NCI-H526 treated with DMSO at 0.1 percent for 48 hours (cell line): ENCODE results near the gene ITGB3.

Source experiments
- DNase-seq: peaks from one replicate; lab custom pipeline; 2025; lab: John Stamatoyannopoulos, UW

Gene ITGB3

DNA sequence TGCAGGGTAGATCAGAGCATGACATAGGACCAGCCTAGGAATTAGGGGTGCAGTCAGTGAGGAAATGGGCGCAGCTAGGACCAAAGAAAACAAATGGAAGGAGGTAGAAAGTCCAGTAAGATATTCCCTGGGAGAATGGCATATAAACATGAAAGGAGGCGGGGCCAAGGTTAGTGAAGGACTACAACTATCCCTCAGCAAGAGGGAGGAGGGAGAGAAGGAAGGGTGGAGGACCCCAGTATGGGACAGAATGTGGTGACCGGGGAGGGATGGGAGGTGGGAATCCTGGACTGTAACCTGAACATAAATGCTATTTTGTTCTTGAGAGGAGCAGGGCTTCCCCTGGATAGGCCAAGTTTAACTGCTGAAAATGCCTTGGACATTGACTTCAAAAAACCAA, 22.8 kb downstream of the ITGB3 start:
- peak; percentile 56 for DNase-seq

DNA sequence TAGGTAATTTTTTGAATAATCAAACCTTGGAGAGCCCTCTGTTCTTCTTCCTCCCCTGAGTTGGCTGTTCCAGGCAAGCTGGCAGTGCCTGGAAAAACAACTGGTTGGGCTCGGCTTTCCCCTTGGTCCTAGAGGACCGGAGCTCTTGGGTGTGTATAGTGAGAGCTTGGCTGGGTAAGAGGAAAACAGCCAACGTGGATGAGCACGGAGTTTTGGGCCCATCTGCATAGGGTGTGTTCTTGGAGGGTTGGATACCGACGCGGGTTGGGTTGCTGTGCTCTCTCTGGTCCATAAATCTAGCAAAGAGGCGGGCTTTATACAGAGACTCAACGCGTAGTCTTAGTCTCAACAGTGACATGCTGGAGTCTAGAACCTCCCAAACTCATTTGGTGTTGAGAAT, 23.2 kb downstream of the ITGB3 start:
- peak; percentile 89 for DNase-seq

DNA sequence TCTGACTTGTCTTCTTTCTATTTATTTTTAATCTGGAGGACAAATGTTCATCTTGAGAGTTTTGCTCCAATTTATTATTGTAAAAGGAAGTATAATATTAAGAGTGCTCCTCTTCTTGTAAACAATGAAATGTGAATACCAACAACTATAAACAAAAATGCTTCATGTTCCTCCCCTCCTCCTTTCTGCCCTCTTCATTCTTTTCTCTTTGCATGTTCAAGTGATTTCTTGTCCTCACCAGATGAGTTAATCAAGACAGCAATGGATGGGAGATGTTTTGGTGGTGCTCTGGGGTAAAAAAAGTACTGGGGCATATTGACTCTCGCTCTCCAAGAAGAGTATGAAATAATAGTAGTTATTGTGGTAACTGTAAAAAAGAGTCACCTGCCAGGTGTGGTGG, 24.3 kb downstream of the ITGB3 start:
- no peak for DNase-seq

DNA sequence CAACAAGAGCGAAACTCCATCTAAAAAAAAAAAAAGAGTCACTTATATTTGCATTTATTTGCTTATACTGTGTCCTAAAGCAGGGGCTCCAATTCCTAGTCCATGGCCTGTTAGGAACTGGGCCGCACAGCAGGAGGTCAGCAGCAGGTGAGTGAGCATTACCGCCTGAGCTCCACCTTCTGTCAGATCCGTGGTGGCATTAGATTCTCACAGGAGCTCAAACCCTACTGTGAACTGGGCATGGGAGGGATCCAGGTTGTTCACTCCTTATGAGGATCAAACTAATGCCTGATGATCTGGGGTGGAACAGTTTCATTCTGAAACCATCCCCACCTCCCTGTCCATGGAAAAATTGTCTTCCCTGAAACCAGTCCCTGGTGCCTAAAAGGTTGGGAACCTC, 24.9 kb downstream of the ITGB3 start:
- peak; percentile 63 for DNase-seq

DNA sequence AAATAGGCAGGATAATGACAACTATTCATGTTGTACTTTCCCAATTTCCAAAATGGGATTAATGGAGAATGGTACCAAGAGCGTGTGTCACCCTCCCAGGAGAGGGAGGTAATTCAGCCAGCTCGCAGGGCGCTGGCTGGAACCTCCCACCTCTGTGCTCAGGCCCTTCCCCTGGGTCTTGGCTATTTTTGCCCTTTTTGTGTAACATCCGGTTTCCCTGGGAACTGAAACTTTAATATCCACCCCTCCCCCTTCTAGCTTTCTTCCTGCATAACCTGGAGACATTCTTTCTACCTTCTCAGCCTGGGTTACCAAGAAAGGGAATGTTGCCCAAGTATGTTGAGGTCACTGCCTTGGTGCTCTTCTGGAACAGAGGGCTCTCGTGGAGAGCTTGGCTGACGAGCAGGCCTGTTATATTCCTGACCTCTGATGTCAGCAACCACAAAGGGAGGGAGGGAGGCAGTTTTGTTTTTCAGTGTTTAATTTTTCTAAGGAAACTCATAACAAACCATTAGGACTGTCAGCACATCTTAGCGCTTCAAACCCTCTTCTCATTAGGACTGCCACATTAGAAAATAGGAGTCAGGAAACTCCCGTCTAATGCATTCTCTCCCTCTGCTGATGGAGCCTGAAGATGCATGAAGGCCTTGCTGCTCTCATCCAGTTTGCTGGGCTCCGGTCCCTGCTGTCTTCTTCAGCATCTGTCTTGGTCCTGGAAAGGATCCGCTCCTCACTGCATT, 25.6 kb downstream of the ITGB3 start:
- DNase-seq = no peak

DNA sequence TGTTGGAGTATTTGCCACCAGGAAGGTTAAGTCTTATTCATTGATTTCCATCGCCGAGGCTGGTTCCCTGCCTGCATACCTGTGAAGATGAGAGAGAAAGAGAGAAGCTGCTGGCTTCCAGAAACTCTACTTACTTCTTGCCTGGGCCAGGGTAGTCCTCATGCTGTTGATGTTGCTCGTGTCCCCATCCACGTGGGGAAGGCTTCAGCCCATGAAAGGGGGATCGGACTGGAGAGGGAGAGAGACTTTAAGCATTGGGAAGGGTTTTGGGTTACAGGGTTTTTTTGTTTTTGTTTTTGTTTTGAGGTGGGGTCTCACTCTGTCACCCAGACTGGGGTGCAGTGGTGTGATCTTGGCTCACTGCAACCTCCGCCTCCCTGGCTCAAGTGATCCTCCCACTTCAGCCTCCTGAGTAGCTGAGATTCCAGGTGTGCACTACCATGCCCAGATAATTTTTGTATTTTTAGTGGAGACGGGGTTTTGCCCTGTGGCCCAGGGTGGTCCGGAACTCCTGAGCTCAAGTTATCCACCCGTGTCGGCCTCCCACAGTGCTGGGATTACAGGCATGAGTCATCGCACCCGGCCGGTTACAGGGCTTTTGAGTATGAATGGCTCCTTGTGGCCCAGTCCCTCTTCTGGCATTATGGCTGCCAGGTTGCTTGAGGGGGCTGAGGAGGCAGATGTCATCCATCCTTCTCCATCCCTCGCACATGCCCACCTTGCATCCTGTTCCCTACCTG, 26.6 kb downstream of the ITGB3 start:
- no peak for DNase-seq

DNA sequence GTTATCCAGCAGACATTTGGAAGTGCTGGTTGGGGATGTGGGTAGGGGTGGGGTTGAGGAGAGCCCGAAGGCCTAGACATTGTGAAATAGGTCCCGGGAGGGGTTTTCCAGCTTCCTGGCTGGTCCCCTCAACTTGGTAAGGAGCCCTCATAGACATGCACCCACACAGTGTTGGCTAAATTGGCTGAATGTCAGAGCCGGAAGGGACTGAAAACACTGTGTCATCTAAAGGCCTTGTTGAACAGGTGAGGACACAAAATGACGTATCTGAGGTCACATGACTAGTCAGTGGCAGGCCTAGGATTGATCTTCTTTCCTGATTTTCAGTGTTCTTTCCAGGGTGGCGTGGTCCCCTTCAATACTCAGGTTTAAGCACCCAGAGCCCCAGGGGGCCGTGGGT, 27.6 kb downstream of the ITGB3 start:
- DNase-seq = no peak

DNA sequence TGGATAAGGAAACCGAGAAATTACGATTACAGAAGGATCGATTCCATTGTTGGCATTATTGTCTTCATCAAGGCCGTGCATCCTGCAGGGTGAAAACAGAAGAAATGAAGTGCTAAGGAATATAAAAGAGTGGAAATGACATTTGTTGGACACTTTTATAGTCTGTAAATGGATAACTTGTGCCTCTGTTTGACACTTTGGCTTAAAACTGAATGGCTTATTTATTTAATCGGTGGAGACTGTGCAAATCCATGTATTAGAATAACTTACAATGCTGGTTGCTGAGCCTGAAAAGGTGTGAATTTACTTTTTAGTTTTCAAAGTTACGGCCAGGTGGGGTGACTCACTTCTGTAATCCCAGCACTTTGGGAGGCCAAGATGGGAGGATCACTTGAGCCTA, 31.4 kb downstream of the ITGB3 start:
- DNase-seq = no peak

DNA sequence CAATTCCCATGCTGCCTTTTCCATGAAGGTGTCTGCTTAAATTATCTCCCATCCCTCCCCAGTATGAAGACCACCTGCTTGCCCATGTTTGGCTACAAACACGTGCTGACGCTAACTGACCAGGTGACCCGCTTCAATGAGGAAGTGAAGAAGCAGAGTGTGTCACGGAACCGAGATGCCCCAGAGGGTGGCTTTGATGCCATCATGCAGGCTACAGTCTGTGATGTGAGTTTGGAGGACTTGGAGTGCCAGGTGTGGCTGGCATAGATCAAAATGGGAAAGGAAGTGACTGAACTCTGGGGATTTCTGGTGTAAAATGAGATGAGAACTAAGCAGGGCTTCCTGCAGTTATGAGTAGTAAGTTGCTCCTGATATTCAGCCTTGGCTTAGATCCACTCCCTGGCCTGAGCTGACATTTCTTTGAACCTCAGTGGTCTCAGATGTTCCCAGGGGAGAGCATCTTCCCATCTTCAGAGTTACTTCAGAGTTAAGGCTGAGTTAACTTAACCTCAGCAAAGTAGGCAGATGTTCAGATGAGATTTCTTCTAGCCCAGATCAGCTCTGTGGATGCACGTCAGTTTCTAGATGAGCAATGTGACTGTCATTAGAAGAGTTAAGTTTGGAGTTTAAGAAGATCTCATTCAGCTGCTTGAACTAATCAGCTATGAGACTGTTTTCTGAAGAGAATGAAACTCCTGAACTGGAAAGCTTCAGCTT, 32.7 kb downstream of the ITGB3 start:
- DNase-seq = no peak

DNA sequence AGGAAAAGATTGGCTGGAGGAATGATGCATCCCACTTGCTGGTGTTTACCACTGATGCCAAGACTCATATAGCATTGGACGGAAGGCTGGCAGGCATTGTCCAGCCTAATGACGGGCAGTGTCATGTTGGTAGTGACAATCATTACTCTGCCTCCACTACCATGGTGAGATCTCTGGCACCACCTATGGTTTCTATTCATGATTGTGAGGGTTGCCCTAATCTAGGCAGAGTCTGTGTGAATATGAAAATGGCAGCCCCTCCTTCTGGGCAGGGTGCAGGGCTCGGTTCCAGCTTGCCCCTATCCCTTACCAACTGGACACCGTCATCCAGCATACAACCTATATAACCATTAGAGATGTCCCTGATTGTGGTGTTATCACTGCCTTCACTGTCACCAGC, 33.4 kb downstream of the ITGB3 start:
- DNase-seq = no peak

DNA sequence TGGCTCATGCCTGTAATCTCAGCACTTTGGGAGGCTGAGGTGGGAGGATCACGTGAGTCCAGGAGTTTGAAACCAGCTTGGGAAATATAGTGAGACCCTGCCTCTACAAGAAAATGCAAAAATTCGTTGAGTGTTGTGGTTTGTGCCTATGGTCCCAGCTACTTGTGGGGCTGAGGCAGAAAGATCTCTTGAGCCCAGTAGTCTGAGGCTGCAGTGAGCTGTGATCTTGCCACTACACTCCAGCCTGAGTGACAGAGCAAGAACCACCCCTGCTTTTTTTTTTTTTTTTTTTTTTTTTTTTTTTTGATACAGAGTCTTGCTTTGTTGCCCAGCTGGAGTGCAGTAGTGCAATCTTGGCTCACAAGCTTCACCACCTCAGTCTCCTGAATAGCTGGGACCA, 34.0 kb downstream of the ITGB3 start:
- no peak for DNase-seq

DNA sequence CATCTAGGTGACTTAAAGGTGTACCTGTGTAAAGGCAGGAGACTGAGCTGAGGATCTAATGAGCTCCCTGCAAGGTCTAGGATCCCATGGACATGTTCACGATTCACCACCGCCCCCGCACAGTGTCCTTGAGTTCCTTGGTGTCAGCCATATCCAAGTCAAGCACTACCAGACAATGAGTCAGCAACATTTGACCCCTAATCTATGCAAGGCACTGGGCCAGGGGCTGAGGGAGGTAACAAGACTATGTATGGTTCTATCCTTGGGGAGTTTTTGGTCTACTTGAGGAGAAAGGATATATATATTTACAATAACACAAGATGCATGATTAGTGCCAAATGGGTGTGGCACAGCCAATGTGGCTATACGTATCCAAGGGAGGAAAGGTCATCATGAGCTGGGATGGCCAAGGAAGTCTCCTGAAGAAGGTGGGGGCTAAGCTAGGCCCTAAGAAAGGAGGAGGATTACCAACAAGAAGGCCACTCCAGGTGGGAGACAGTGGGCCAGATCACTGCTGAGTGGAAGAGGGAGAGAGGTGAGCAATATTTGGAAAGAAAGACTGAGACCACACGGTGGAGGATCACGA, 35.0 kb downstream of the ITGB3 start:
- DNase-seq = no peak

DNA sequence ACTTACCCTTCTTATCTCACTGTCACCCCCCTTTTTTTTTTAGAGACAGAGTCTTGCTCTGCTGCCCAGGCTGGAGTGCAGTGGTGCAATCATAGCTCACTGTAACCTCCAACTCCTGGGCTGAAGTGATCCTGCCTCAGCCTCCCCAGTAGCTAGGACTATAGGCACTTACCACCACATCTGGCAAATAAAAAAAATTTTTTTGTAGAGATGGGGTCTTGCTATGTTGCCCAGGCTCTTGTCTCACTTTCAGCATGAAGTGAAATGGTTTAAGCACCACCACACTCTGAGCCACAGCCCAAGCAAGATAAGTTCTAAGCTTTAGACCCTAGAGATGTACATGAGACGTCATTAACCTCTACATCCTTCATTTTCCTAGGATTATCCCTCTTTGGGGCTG, 35.7 kb downstream of the ITGB3 start:
- no peak for DNase-seq

DNA sequence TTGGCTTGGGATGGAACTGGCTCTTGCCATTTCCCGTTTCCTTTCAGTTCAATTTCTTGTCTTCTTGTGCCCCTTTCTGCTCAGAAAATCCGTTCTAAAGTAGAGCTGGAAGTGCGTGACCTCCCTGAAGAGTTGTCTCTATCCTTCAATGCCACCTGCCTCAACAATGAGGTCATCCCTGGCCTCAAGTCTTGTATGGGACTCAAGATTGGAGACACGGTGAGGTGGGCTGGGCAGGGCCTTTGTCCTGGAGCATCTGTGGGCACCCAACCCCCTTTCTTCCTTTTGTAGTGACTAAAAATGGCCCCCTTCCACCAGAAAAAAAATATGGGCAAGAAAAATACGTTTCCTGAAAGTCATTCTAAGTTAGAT, 37.2 kb downstream of the ITGB3 start:
- DNase-seq = no peak

DNA sequence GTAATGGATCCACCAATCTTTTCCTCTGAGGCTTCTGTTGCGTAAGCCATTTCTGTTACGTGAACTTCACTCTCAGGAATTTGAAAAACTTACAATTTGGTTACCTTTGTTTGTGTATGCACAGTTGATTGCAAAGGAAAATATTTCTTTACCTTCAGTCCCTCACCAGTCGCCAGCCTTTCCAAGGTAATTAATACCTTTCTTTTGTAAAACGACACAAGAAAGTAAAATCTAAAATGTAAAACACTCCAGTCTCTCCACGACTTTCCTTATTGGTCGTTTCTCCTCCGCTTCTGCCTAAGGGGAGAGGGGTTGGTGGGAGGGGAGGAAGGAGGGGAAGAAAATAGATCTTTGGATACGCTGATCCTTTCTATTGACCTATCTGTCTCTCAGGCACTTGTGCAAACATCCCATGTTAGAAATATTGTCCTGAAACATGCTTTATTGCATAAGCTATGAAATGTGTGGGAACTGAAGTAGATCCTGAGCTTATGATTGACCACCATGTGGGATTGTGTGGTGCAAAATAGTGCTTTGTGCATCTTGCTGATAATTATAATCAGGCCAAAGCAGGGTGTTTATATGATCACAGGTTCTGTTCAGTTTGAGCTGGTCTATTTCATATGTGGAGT, 37.7 kb downstream of the ITGB3 start:
- DNase-seq = no peak

DNA sequence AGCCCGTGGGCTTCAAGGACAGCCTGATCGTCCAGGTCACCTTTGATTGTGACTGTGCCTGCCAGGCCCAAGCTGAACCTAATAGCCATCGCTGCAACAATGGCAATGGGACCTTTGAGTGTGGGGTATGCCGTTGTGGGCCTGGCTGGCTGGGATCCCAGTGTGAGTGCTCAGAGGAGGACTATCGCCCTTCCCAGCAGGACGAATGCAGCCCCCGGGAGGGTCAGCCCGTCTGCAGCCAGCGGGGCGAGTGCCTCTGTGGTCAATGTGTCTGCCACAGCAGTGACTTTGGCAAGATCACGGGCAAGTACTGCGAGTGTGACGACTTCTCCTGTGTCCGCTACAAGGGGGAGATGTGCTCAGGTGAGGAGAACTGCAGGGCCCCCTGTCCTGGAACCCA, 38.6 kb downstream of the ITGB3 start:
- DNase-seq = no peak

DNA sequence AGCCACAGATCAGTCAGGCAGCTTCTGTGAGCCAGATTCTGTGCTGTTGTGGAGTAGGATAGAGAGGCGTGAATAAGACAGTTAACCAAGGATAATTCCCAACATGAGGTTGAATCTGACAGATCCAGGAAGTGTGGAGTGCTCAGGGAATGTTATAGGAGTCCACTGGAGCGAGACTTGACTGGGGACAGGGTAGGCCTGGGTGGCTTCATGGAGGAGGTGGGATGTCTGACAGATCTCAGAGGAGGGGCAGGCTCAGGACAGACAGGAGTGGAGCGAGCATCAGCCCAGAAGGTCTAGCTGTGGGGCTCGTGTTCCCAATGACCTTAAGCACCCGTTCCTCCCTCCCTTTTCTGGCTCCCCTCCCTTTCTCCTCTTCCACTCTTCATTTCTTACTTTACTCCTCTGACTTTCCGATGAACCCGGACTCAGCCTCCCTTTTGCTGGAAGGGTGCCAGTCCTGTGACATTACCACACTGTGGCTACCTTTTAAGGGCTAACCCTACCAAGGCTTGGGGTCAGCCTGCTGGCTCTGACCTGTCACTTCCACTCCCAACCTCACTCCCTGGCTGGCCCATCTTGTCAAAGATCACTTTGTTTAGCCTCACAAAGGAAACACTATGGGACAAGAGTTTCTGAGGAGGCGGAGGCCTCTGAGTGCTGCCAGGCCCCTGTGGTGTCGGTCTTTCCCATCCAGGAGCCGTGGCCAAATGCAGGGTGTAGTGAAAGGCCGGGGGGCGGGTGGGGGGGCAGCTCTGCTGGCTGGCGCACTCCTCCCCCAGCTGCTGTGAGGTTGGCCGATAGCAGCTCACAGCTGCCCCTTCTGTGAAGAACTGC, 41.6 kb downstream of the ITGB3 start:
- DNase-seq = no peak

DNA sequence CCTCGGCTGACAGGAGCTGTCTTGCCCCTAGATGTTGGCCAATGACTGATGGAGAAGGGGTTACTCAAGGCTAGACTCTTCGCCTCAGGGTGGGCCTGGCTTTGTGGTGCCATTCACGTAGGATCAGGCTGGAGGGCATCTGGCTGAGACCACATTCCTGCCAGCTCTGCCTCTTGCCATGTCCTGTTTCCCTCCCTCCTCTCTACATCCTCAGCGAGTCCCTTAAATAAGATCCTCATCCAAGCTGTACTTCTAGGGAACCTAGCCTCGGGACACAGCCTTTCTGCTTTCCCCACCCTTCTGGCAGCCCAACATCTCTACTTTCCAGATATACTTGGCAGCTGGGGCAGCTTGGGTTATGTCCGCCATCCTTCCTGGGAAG, 42.2 kb downstream of the ITGB3 start:
- DNase-seq = no peak

DNA sequence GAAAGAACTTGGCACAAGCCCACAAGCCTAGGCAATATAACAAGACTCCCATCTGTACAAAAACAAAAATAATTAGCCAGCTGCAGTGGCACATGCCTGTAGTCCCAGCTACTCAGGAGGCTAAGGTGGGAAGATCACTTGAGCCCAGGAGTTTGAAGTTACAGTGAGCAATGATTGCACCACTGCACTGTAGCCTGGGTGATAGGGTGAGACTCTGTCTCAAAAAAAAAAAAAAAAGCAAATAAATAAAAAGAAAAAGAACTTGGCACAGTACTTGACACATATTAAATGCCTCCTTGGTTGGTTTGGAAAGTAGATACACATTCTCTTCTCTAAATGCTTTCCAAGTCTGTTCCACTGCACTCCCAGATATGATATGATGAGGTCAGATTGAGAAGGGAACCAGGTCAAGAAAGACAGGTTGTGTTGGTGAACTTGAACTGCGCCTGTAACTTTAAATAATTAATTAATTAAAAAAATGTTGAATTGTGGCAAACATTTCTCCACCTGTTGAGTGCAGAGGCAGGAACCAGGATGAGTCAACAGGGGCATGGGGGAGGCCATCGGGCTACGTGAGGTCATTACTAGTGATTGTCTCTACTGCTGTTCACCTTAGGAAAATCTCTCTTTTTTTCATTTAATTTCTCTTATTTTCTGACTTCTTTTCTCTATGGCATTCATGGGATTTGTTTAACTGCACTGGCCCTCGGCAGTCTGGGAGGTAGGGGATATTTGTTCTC, 44.2 kb downstream of the ITGB3 start:
- DNase-seq = no peak

DNA sequence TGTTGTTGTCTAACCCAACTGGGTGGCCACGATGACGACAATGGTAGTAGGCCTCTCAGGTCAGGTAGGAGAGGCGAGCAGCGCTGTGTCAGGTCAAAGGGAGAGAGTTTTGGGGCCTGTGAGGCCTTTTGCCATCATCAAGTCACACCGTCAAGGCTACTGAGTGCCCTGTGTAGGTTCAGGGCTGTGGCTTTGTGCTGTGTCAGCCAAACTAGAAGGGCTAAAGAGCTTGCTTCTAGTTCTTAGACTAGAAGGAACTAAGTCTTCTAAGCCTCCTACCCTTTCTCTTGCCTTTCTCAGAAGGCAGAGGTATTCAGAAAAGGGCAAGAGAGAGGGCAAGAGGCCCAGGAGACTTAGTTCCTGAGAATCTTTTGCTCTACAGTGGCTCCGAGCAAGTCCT, 45.1 kb downstream of the ITGB3 start:
- DNase-seq = no peak
